ENCODE data around the gene LCN15. TPM values are rescaled to one million over a fixed set of nuclear protein-coding genes. Genes with fewer than 3 reads are reported as not detected.

Gene LCN15, protein sequence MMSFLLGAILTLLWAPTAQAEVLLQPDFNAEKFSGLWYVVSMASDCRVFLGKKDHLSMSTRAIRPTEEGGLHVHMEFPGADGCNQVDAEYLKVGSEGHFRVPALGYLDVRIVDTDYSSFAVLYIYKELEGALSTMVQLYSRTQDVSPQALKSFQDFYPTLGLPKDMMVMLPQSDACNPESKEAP
- not detected in 2 replicates for total RNA-seq (2022)
- not detected for Bru-seq, nascent RNA
- BruChase-seq, experiment 1, labeled RNA remaining after a 6-hour chase, result percentile 12 among the genes with signal in this experiment
- not detected for BruChase-seq, experiment 2, labeled RNA remaining after a 2-hour chase
- long read RNA-seq, result 0 reads

DNA sequence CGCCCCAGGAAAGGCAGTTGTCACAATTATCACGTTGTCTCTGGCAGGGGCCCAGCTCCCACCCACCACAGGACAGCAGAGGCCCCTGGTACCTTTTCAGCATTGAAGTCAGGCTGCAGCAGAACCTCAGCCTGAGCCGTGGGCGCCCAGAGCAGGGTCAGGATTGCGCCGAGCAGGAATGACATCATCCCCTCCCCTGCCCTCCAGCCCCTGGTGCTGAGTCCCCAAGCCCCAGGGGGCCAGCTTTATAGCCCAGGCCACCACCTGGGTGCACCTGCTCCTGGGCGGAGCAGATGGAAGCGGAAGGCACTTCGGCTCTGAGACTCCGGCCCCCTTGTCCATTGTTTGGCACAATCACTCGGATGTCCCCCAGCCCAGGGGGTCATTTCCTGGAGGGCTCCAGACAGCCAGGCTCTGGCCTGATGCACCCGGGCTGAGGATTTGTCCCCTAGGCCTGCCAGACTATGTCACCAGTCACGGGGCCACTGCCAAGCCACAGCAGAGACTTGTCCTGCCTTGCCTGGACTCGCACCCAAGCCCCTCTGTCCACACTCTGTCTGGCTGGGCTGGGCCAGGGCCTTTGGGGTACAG, at the start of gene LCN15:
TSS of gene LCN15 (minus strand) at position 218 of the 591 bp plus-strand sequence. CDS start at position 188, 30 bp downstream.
- intact Hi-C loops (cut with micrococcal nuclease), result no loop called here
- no peak within 1 kb of the TSS for H3K4me3 Mint-ChIP-seq (ENCODE audit: unreplicated experiment)
- no peaks in the 10 kb centered on the region for H3K36me3 Mint-ChIP-seq (ENCODE audit: insufficient read depth, unreplicated experiment)
- DNase-seq (ENCODE audit: unreplicated experiment), result no peak
- H3K27ac Mint-ChIP-seq (ENCODE audit: low read depth, unreplicated experiment), result no peak within 1 kb of the TSS
- H3K4me1 Mint-ChIP-seq (ENCODE audit: insufficient read depth, unreplicated experiment), result peaks cover 7% of the 10 kb centered on the region
- no peaks in the 10 kb centered on the region for H3K9me3 Mint-ChIP-seq (ENCODE audit: unreplicated experiment)
- no TSS peak for BruUV-seq (replicated peaks)
- no peaks in the 10 kb centered on the region for H3K27me3 Mint-ChIP-seq (ENCODE audit: insufficient read depth, unreplicated experiment)
- ChIA-PET CTCF (interaction anchor here (0.6 to 3.6 kb wide), 5 partner anchors 10 to 87 kb away, joined by 3 to 19 read pairs (median 3); no protein-coding TSS in a partner anchor), POLR2A (no interaction called here)
- TF ChIP-seq, protein P1, sequence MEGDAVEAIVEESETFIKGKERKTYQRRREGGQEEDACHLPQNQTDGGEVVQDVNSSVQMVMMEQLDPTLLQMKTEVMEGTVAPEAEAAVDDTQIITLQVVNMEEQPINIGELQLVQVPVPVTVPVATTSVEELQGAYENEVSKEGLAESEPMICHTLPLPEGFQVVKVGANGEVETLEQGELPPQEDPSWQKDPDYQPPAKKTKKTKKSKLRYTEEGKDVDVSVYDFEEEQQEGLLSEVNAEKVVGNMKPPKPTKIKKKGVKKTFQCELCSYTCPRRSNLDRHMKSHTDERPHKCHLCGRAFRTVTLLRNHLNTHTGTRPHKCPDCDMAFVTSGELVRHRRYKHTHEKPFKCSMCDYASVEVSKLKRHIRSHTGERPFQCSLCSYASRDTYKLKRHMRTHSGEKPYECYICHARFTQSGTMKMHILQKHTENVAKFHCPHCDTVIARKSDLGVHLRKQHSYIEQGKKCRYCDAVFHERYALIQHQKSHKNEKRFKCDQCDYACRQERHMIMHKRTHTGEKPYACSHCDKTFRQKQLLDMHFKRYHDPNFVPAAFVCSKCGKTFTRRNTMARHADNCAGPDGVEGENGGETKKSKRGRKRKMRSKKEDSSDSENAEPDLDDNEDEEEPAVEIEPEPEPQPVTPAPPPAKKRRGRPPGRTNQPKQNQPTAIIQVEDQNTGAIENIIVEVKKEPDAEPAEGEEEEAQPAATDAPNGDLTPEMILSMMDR (IDR thresholded peaks at IDR 0.05; ENCODE audit: unreplicated experiment), result no peak

DNA sequence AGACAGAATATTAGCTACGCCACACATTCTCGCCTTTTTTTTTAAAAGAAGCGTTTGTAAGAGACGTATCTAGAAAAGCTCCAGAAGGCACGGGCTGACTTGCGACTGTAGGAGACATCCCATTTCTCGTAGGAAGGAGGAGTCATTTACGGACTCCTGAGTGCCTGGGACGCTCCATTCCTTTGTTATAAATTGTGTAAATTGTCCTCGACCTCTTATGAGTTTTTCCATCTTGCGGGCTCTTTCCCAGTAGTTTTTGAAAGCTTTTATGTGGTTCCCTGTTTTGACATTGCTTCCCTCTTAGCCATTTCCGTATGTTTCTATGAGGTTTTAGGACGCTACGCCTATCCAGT, 44.5 kb upstream of the LCN15 start:
- intact Hi-C loops (cut with micrococcal nuclease), result no loop called here
- H3K27ac Mint-ChIP-seq (ENCODE audit: low read depth, unreplicated experiment), result no peak overlapping the region
- BruUV-seq (replicated peaks), result no TSS peak
- peak; percentile 21 for DNase-seq (ENCODE audit: unreplicated experiment)
- CTCF ChIA-PET, result interaction anchor here (0.7 to 1.9 kb wide), 5 partner anchors 12 to 386 kb away, joined by 3 to 5 read pairs (median 4); partner anchors contain the start of gene FBXW5
- H3K36me3 Mint-ChIP-seq (ENCODE audit: insufficient read depth, unreplicated experiment), result peaks cover 30% of the 10 kb centered on the region
- H3K4me3 Mint-ChIP-seq (ENCODE audit: unreplicated experiment), result peak overlapping the region; percentile 76
- TF ChIP-seq, protein P1 (IDR thresholded peaks at IDR 0.05; ENCODE audit: unreplicated experiment), result no peak
- H3K27me3 Mint-ChIP-seq (ENCODE audit: insufficient read depth, unreplicated experiment), result no peaks in the 10 kb centered on the region
- H3K4me1 Mint-ChIP-seq (ENCODE audit: insufficient read depth, unreplicated experiment), result no peaks in the 10 kb centered on the region
- POLR2A ChIA-PET, result interaction anchor here (0.6 to 5.6 kb wide), 16 partner anchors 8 to 321 kb away, joined by 3 to 33 read pairs (median 6); partner anchors contain the start of genes AJM1 and TMEM141
- no peaks in the 10 kb centered on the region for H3K9me3 Mint-ChIP-seq (ENCODE audit: unreplicated experiment)

DNA sequence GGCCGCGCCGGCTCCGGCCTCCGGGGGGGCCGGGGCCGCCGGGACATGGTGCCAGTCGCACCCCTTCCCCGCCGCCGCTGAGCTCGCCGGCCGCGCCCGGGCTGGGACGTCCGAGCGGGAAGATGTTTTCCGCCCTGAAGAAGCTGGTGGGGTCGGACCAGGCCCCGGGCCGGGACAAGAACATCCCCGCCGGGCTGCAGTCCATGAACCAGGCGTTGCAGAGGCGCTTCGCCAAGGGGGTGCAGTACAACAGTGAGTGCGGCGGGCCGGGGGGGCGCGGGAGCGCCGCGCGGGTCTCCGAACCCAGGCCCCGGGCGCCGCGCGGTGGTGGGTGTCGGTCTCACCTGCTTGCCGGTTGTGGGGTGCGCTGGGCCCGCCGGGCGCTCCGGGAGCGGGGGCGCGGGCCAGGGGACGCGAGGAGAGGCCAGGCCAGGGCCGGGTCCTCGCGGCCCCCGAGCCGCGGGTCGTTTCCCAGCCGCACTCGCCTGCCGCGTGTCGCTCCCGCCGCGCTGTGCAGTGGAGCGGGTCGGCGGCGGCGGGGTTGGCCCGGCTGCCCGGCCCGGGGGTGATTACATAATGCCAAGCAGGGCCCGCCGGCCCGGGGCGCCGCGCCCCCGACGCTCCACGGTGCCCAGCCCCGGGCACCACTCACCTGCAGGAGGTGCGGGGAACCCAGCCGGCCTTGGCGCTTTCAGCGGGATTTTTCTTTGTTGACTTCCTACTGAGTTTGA, 43.9 kb upstream of the LCN15 start:
- Mint-ChIP-seq H3K27me3 (ENCODE audit: insufficient read depth, unreplicated experiment) (no peaks in the 10 kb centered on the region), H3K36me3 (ENCODE audit: insufficient read depth, unreplicated experiment) (peaks cover 30% of the 10 kb centered on the region), H3K4me1 (ENCODE audit: insufficient read depth, unreplicated experiment) (no peaks in the 10 kb centered on the region), H3K4me3 (ENCODE audit: unreplicated experiment) (peak overlapping the region; percentile 76), H3K9me3 (ENCODE audit: unreplicated experiment) (no peaks in the 10 kb centered on the region), H3K27ac (ENCODE audit: low read depth, unreplicated experiment) (no peak overlapping the region)
- ChIA-PET CTCF (interaction anchor here (0.6 to 2.8 kb wide), 5 partner anchors 34 to 387 kb away, joined by 3 to 8 read pairs (median 4); partner anchors contain the start of genes AJM1 and FBXW5), POLR2A (interaction anchor here (0.5 to 5.6 kb wide), 19 partner anchors 8 to 321 kb away, joined by 3 to 33 read pairs (median 5); partner anchors contain the start of genes AJM1, SAPCD2 and TMEM141)
- intact Hi-C loops (cut with micrococcal nuclease), result no loop called here
- DNase-seq (ENCODE audit: unreplicated experiment), result no peak
- BruUV-seq (replicated peaks), result no TSS peak
- TF ChIP-seq, protein P1 (IDR thresholded peaks at IDR 0.05; ENCODE audit: unreplicated experiment), result no peak

Data from MCF 10A (cell line).